ENCODE results near the gene EIF4B.

The EIF4B gene

DNA sequence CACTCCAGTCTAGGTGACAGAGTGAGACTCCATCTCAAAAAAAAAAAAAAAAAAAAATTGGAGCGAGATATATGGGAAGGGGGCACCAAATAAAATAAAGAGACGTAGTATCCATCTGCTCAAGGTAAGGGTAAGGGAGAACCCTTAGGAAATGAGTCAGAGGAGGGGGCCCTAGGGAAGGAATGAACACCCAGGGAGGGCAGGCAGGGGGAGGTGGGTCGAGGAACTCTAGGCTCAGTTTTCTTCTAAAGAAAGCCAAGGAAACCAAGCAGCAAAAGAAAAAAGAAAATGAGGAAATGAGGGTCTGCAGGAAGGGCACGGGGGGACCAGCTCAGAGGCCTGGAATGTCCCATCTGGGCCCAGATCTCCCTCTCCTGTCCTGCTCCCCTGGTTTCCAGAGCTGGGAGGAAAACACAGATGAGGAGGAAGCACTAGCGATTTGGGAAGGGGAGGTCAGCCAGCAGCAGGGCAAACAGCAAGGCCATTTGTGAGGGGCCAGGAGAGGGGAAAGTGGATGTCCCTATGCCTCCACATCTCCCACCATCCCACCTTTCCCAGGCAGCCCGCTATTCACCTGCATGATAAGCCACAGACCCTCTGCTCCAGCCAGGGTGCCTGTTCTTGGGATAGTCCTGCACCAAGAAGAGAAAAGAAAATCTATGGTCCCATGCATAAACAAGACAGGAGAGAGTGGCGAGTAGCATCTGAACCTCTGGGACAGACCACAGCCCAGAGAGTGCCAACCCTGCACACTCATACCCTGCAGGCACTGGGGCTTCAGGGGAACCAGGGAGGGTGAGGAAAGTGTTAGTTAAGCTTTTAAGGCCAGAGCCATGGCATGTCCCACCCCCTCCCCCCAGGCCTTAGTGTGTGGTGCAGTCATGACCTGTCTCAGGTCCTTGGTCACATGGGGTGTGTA lies 61.1 kb downstream of the EIF4B start:
- no peak for DNase-seq (ENCODE audit: low read depth)
- H3K4me3 ChIP-seq (ENCODE audit: control insufficient read depth, low read depth, low read length) = no peak overlapping the region
- TF ChIP-seq, protein P1, sequence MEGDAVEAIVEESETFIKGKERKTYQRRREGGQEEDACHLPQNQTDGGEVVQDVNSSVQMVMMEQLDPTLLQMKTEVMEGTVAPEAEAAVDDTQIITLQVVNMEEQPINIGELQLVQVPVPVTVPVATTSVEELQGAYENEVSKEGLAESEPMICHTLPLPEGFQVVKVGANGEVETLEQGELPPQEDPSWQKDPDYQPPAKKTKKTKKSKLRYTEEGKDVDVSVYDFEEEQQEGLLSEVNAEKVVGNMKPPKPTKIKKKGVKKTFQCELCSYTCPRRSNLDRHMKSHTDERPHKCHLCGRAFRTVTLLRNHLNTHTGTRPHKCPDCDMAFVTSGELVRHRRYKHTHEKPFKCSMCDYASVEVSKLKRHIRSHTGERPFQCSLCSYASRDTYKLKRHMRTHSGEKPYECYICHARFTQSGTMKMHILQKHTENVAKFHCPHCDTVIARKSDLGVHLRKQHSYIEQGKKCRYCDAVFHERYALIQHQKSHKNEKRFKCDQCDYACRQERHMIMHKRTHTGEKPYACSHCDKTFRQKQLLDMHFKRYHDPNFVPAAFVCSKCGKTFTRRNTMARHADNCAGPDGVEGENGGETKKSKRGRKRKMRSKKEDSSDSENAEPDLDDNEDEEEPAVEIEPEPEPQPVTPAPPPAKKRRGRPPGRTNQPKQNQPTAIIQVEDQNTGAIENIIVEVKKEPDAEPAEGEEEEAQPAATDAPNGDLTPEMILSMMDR (conservative IDR thresholded peaks at IDR 0.05; ENCODE audit: control insufficient read depth, insufficient read depth, low read depth, low read length) = no peak

DNA sequence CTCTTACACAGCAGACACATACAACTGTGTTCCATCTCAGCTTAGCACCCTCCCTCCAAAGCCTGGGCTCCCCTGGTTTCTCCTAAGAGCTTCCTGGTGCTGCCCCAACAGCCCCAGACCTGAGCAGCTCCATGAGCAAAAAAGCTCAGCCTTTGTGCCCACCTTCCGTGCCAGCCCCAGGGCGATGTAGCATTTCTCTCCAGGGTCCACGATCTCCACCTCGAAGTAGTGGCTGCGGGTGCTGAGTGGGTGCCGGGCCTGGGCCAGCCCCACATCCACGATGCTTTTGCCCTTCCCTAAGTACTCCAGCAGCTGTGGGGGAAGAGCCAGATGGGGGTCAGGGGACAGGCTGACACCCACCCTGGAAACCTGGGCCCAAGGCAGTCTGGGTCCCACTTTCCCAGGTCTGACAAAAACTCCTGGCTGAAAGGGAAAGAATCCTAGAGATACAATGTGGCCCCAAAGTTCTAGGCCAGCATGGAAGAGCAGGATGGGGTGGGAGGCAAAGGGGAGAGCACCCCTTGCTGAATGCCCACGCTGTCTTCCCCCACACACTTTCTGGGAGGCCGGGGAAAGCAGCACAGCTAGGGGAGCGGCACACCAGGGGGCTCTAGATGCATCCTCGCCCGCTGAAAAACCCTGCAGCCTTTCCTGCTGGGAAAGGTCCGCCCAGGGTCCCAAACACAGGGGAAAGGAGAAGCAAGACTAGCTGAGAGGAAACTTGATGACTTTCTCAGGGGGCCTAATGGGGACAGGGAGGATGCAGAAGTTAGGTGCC lies 61.9 kb downstream of the EIF4B start:
- TF ChIP-seq, protein P1 (conservative IDR thresholded peaks at IDR 0.05; ENCODE audit: control insufficient read depth, insufficient read depth, low read depth, low read length) = no peak
- H3K4me3 ChIP-seq (ENCODE audit: control insufficient read depth, low read depth, low read length) = no peak overlapping the region
- DNase-seq (ENCODE audit: low read depth) = no peak

DNA sequence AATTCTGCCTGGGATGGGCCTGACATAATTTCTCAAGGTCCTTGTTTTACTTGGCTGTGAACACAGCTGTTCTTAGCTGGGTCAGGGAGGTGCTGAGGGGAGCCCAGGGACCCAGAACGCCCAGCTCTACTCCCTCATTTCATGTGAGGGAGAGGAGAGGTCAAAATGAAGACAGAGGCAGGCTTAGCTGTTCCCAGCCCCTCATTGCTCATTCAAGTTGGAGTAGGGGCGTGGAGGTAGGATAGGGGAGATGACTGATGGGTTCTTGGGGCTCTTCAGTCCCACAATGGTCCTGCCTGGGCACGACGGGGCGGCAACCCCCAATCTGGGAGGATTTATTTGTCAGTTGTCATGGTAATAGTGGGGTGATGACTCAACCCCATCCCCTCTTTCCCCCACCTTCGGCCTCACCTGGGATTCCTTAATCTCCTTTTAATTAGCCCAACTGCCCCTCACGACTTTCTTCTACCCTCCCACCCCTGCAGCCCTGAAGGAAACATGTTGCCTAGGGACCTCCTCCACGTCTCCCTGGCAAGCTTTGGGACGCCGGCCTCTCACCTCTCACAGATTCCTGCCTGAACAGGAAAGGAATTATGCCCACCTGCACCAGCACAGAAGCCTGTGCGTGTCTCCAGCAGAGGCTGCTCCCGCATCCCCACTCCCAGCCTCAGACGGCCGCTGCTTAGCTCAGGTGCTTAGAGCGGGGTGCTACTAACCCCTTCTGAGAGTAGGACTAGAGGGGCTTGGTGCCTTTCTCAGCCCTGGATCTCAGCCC lies 62.7 kb downstream of the EIF4B start:
- no peak for DNase-seq (ENCODE audit: low read depth)
- no peak overlapping the region for H3K4me3 ChIP-seq (ENCODE audit: control insufficient read depth, low read depth, low read length)
- TF ChIP-seq, protein P1 (conservative IDR thresholded peaks at IDR 0.05; ENCODE audit: control insufficient read depth, insufficient read depth, low read depth, low read length) = no peak

DNA sequence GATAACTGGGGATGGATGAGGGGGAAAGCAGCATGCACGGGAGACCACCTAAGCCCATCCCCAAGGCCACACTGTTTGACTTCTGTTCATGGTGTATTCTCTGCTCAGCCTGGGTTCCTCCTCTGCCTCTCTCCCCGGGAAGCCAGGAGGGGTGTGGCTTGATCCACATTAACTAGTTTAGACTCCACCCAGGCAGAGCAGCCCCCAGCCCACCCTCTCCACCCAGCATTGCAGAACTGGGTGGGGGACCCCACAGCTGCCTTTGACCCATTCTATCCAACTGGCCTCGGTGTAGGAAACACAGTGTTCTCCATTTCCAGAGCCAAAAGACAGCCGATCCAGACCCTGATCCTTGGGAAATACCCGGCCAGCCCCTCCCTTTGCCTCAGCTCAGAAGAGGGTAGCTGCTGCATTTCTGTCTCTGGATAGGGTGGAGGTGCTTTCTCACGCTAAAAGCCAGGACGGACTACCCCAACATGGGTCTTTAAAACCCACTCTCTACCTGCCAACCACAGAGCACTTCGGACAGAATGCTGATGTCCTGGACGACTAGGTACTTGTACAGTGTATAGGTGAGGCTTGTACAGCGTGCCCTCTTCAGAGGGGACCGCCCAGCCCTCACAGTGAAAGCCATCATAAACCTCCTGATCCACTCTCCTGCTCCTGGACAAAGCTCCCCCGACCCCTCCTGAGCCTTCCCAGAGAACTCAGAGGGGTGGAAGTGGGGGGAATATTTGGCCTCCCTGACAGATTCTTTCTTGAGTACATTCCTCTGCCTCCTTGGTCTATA lies 63.6 kb downstream of the EIF4B start:
- no peak for DNase-seq (ENCODE audit: low read depth)
- TF ChIP-seq, protein P1 (conservative IDR thresholded peaks at IDR 0.05; ENCODE audit: control insufficient read depth, insufficient read depth, low read depth, low read length) = no peak
- H3K4me3 ChIP-seq (ENCODE audit: control insufficient read depth, low read depth, low read length) = no peak overlapping the region

DNA sequence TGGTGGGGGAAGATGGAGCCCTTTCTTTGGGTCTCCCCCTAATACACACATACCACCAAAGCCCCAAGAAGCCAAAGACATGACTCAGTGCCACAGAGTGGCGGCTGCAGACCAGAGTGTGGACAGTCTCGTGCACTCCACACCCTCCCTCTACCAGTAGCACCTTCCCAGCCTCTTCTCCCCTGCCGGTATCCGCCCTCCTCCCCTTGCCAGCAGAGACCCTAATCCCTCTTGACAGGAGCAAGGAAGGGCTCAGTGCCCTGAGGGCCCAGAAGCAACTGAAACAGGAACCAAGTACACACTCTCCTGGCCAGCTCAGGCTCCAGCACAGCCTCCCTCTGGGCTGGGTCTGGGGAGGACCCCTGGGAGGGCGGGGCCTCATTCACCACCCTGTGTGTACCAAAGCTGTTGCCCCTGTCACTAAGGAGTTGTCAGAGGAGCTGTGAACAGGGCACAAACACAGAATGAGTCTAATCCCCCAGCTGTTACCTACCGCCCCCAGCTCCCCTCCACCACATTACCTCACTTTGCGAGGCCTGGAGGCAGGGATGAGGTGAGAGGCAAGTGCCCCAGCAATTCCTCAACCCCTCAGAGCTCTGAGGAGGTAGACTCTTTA lies 64.7 kb downstream of the EIF4B start:
- H3K4me3 ChIP-seq (ENCODE audit: control insufficient read depth, low read depth, low read length) = no peak overlapping the region
- no peak for DNase-seq (ENCODE audit: low read depth)

More for the DNA sequence above, 64.7 kb downstream of the EIF4B start:
- TF ChIP-seq, protein P1 (conservative IDR thresholded peaks at IDR 0.05; ENCODE audit: control insufficient read depth, insufficient read depth, low read depth, low read length) = no peak
